Measurements from ENCODE around the gene TRUB2. TPM values are rescaled to one million over a fixed set of nuclear protein-coding genes. Genes with fewer than 3 reads are reported as not detected.
"Not testable (repeated sequence)": the region's sequence is repeated elsewhere in the genome, so short reads cannot be mapped to it uniquely, and the experiment has no call there.

Gene TRUB2
- polyA plus RNA-seq, 10 donors, result 18.3 to 25.7 (median 21.9) TPM

- no peak for DNase-seq
Measured at GRCh38 chr9:128304136-128304970, 17.9 kb downstream of the TRUB2 start.

- DNase-seq, result no peak
Measured at GRCh38 chr9:128298535-128299482, 23.4 kb downstream of the TRUB2 start.

GRCh38 chr9:128297221-128297773 is 24.9 kb downstream of the TRUB2 start:
- DNase-seq, result no peak

DNA sequence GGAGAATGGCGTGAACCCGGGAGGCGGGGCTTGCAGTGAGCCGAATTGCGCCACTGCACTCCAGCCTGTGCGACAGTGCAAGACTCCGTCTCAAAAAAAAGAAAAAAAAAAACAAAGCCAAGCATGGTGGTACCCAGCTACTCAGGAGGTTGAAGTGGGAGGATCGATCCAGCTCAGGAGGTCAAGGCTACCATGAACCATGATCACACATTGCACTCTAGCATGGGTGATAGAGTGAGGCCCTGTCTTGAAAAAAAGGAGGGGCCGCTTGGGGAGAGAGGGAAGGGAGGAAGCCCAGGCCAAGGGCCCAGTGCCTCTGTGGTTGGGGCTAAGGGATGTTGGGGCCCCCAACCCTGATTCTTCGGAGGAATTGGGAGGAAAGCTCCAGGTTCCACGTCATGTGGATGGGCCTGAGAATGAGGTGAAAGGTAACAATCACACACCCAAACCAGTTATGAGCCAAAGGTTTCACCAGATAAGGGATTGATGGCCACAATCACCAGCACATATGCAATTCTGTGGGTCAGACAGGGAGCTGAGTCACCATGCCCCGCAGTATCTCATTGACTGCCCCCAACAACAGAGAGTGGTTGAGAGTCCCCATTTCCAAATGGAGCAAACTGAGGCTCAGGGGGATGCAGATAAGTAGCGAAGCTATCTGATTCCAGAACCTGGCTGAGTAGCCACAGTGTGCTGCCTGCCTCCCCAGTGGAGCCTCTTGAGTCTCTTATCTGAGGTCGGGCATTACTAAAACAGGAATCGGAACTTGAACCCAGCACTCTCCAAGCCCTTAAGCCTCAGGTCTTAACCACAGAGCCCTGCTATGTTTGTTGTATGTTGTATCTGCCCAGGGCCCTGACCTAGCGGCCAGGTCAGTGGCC is 25.7 kb downstream of the TRUB2 start:
- DNase-seq, result no peak

DNA sequence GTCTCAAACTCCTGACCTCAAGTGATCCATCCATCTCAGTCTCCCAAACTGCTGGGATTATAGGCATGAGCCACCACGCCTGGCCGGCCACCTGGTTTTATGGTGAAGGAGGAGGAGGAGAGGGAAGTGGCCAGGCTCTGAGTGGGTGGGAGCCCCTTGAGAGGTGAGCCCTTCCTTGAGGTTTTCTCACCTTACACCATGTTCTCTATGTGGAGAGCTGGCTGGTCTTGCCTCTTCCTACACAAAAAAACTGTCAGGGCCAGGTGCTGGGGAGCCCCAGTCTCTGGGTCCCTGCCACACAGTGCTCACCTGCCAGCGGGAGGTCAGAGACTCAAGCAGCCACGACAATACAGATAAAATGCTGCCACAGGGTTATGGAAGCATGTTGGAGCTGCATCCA is 28.1 kb downstream of the TRUB2 start:
- no peak for DNase-seq

DNA sequence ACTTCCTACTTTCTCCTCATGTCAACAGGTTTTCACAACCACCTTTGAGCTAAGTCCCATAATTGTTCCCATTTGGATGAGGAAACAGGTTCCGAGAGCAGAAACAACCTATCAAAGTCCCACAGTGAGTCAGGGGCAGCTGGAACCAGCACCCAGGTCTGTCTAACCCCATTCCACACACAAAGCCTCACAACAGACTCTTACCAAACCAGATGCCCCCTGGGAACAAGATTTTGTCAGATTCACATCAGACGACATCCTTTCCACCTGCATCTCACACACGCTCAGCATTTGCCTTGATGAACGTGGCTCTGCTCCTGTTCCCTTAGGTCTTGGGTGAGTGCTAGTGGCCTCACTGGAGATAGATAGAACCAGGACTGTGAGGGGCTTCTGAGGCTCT is 29.2 kb downstream of the TRUB2 start:
- no peak for DNase-seq

DNA sequence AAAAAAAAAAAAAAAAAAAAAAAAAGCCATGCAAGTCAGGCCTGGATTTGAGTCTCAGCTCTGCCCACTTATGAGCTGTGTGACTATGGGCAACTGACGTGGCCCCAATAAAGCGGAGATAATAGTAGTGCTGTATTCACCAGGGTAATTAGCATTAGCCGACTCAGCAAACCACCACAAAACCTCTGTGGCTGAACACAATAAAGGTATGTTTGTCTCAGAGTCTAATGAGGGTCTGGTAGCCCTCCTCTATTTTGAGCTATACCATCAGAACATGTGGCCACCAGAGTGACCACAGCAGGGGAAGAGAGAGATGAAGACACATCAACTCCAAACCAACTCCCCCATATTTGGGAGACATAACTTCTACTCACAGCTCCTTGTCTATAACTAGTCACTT is 30.2 kb downstream of the TRUB2 start:
- no peak for DNase-seq

- DNase-seq, result no peak
Measured at GRCh38 chr9:128288273-128289004, 33.8 kb downstream of the TRUB2 start.

GRCh38 chr9:128286440-128286839 is 35.8 kb downstream of the TRUB2 start:
- peak; percentile 26 to 81 (median 77) for DNase-seq

GRCh38 chr9:128285033-128285784 is 37.0 kb downstream of the TRUB2 start:
- DNase-seq, result no peak

GRCh38 chr9:128282500-128282899 is 39.7 kb downstream of the TRUB2 start:
- DNase-seq, result peak in 1 of 3 donors; percentile 57

DNA sequence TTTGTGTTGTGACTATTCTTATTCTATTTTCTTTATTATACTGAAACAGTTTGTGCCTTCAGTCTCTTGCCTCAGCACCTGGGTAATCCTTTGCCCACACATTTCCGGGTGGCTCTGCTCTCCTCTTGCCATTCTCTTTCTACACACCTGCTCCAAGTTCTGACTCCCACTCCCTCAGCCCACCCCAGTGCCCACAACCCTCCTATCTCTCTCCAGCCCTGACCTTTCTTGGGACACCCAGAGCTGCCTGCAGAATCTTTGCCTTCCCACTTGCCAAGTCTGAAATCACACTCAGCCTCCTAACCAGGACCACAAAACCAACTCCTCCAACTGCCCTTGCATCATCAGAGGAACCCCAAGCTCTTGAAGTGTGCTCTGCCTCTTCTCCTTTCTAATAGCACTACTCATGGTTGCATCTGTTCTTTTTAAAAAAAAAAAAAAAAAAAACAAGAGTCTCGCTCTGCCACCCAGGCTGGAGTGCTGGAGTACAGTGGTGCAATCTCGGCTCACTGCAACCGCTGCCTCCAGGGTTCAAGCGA is 42.1 kb downstream of the TRUB2 start:
- DNase-seq, result no peak

DNA sequence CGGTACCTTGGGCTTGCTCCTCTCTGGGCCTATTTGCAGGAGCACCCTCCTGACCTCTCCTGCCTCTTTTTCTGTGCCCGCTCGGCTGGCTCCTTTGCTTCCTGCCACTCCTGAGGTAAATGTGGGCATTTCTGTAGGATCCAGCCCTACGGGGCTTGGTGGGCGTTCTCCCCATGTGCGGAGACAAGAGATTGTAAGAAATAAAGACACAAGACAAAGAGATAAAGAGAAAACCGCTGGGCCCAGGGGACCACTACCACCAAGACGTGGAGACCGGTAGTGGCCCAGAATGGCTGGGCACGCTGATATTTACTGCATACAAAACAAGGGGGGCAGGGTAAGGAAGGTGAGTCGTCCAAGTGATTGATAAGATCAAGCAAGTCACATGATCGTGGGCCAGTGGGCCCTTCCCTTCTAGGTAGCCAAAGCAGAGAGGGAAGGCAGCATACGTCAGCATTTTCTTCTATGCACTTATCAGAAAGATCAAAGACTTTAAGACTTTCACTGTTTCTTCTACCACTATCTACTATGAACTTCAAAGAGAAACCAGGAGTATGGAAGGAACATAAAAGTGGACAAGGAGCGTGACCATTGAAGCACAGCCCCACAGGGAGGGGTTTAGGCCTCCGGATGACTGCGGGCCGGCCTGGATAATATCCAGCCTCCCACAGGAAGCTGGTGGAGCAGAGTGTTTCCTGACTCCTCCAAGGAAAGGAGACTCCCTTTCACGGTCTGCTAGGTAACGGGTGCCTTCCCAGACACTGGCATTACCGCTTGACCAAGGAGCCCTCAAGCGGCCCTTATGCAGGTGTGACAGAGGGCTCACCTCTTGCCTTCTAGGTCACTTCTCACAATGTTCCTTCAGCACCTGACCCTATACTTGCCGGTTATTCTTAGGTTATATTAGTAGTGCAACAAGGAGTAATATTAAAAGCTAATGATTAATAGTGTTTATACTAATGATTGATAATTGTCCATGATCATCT is 42.9 kb downstream of the TRUB2 start:
- DNase-seq, result not testable (repeated sequence)

- peak in 2 of 3 donors; percentile 67 to 87 for DNase-seq
Measured at GRCh38 chr9:128276574-128277270, 45.5 kb downstream of the TRUB2 start.

- DNase-seq, result peak; percentile 99 to 100 (median 100)
Measured at GRCh38 chr9:128276008-128276573, 46.2 kb downstream of the TRUB2 start, which contains the start of gene SWI5. TSS of gene SWI5 (plus strand) at chr9:128276276.

GRCh38 chr9:128275198-128276007 is 46.8 kb downstream of the TRUB2 start, which contains the start of gene GOLGA2:
TSS of gene GOLGA2 (minus strand) at chr9:128276007. CDS start at chr9:128275976, 31 bp downstream.
- DNase-seq, result peak; percentile 23 to 70 (median 55)
